IMR-90 (cell line): ENCODE measurements around the gene PRPF6. TPM values are rescaled to one million over a fixed set of nuclear protein-coding genes. Genes with fewer than 3 reads are reported as not detected.
A peak's percentile ranks its signal among the peaks of the same experiment; 100 is the strongest.

Experiments used
- ATAC-seq: fragments of 200-7000 bp; cut with Tn5 transposase; 2 replicates; pipeline ENCODE4 v1.9.1; 2020; ENCODE audit warnings: low read depth, mild to moderate bottlenecking, moderate library complexity
- BruUV-seq: library from RNA; stranded (reverse); fragments of 400-500 nt; replicated peaks from 2 replicates; lab custom pipeline; 2021; lab: Mats Ljungman, UMichigan
- CTCF ChIA-PET: fragments of 300-600 bp; formaldehyde crosslinking; extraction: SDS; loops from one replicate; lab custom pipeline; 2021; ENCODE audit warnings: antibody characterized with exemption; lab: Yijun Ruan, JAX
- POLR2A ChIA-PET: fragments of 300-600 bp; sonication (Branson Sonifier 250); formaldehyde crosslinking; loops from one replicate; lab custom pipeline; 2022; ENCODE audit warnings: antibody characterized with exemption; ENCODE audit not compliant: unreplicated experiment; lab: Charles Lee
- DNase-seq: peaks from one replicate; pipeline ENCODE4 v3.0.0; 2013
- H2AFZ ChIP-seq: replicated peaks from 2 replicates; pipeline ENCODE3; 2013; ENCODE audit warnings: low read length, mild to moderate bottlenecking; ENCODE audit not compliant: poor library complexity
- H2AK5ac ChIP-seq: 2 replicates; pipeline ENCODE4 v1.6.1; 2013; ENCODE audit warnings: low read depth, low read length, inconsistent platforms
- H2AK9ac ChIP-seq: replicated peaks from 2 replicates; pipeline ENCODE3; 2013; ENCODE audit warnings: mild to moderate bottlenecking, low read depth, low read length, moderate library complexity; ENCODE audit not compliant: poor library complexity
- H2BK120ac ChIP-seq: 2 replicates; pipeline ENCODE4 v1.6.1; 2013; ENCODE audit warnings: low read depth, low read length, inconsistent platforms
- H2BK15ac ChIP-seq: 3 replicates; pipeline ENCODE4 v1.6.1; 2013; ENCODE audit warnings: low read depth, low read length, inconsistent platforms
- H2BK20ac ChIP-seq: 2 replicates; pipeline ENCODE4 v1.6.1; 2013; ENCODE audit warnings: low read depth, mild to moderate bottlenecking, inconsistent platforms, low read length, moderate library complexity
- H2BK5ac ChIP-seq: 2 replicates; pipeline ENCODE4 v1.6.1; 2013; ENCODE audit warnings: mild to moderate bottlenecking, low read depth, low read length, inconsistent platforms; ENCODE audit not compliant: poor library complexity, severe bottlenecking
- H3K14ac ChIP-seq: replicated peaks from 2 replicates; pipeline ENCODE4 v1.6.1; 2013; ENCODE audit warnings: low read depth, low read length, inconsistent platforms
- H3K18ac ChIP-seq: 2 replicates; pipeline ENCODE4 v1.6.1; 2013; ENCODE audit warnings: low read depth, low read length, control low read depth
- H3K23ac ChIP-seq: 2 replicates; pipeline ENCODE4 v1.6.1; 2013; ENCODE audit warnings: low read depth, low read length, inconsistent platforms
- H3K27ac ChIP-seq: 2 replicates; pipeline ENCODE4 v1.5.1; 2013; ENCODE audit warnings: mild to moderate bottlenecking, control low read depth, low read length; ENCODE audit not compliant: insufficient read depth
- H3K27me3 ChIP-seq: 2 replicates; pipeline ENCODE4 v1.6.1; 2013; ENCODE audit warnings: low read length; ENCODE audit not compliant: control insufficient read depth, insufficient read depth
- H3K36me3 ChIP-seq: 2 replicates; pipeline ENCODE4 v1.6.1; 2013; ENCODE audit warnings: low read length, mixed read lengths; ENCODE audit not compliant: control insufficient read depth, insufficient read depth
- H3K4ac ChIP-seq: 2 replicates; pipeline ENCODE4 v1.6.1; 2013; ENCODE audit warnings: low read depth, low read length, inconsistent platforms
- H3K4me1 ChIP-seq: 2 replicates; pipeline ENCODE4 v1.6.1; 2013; ENCODE audit warnings: low read length, mixed read lengths; ENCODE audit not compliant: control insufficient read depth, insufficient read depth
- H3K4me2 ChIP-seq: 2 replicates; pipeline ENCODE4 v1.6.1; 2013; ENCODE audit warnings: low read depth, mild to moderate bottlenecking, control low read depth, low read length, moderate library complexity
- H3K4me3 ChIP-seq: 2 replicates; pipeline ENCODE4 v1.5.1; 2013; ENCODE audit warnings: low read depth, mild to moderate bottlenecking, control low read depth, low read length, moderate library complexity; ENCODE audit not compliant: insufficient read depth
- H3K56ac ChIP-seq: 2 replicates; pipeline ENCODE4 v1.6.1; 2013; ENCODE audit warnings: low read length, inconsistent platforms; ENCODE audit not compliant: insufficient read depth; ENCODE audit errors: extremely low read depth
- H3K79me1 ChIP-seq, 2 experiments: 2 replicates each; pipeline ENCODE4 v1.6.1; 2013; ENCODE audit warnings: low read length in 2 of 2, inconsistent platforms in 1 of 2, low read depth in 1 of 2
- H3K9ac ChIP-seq: 2 replicates; pipeline ENCODE4 v1.6.1; 2013; ENCODE audit warnings: low read depth, low read length, control low read depth
- H3K9me1 ChIP-seq: 2 replicates; pipeline ENCODE4 v1.6.1; 2013; ENCODE audit warnings: low read length, inconsistent platforms; ENCODE audit not compliant: insufficient read depth
- H3K9me3 ChIP-seq: 2 replicates; pipeline ENCODE4 v1.6.1; 2013; ENCODE audit warnings: low read length; ENCODE audit not compliant: control insufficient read depth, insufficient read depth
- H4K20me1 ChIP-seq: 2 replicates; pipeline ENCODE4 v1.6.1; 2013; ENCODE audit warnings: low read length, inconsistent platforms; ENCODE audit not compliant: insufficient read depth
- H4K5ac ChIP-seq: 2 replicates; pipeline ENCODE4 v1.6.1; 2013; ENCODE audit warnings: mild to moderate bottlenecking, low read depth, low read length, control low read depth
- H4K8ac ChIP-seq, 2 experiments: 2 replicates each; pipeline ENCODE4 v1.6.1; 2013; ENCODE audit warnings: low read depth in 2 of 2, low read length in 2 of 2, control low read depth in 1 of 2, inconsistent platforms in 1 of 2
- H4K91ac ChIP-seq: 2 replicates; pipeline ENCODE4 v1.6.1; 2013; ENCODE audit warnings: low read depth, low read length, inconsistent platforms; ENCODE audit not compliant: insufficient read depth
- CEBPB ChIP-seq: IDR thresholded peaks from 2 replicates; pipeline ENCODE4 v1.6.1; 2012; ENCODE audit warnings: low read depth, low read length, improper control_type of control experiment
- CHD1 ChIP-seq: IDR thresholded peaks from 2 replicates; pipeline ENCODE4 v1.6.1; 2012; ENCODE audit warnings: low read depth, low read length, improper control_type of control experiment
- MAFK ChIP-seq: IDR thresholded peaks from 2 replicates; pipeline ENCODE4 v1.6.1; 2012; ENCODE audit warnings: low read depth, low read length, improper control_type of control experiment
- NFE2L2 ChIP-seq: fragments of 150-350 bp; IDR thresholded peaks from 2 replicates; pipeline ENCODE4 v1.6.1; 2016; ENCODE audit warnings: low read depth, mild to moderate bottlenecking, low read length
- RAD21 ChIP-seq: IDR thresholded peaks from 2 replicates; pipeline ENCODE4 v1.6.1; 2012; ENCODE audit warnings: low read length, improper control_type of control experiment
- SMC3 ChIP-seq: fragments of 150-350 bp; IDR thresholded peaks from 2 replicates; pipeline ENCODE4 v1.6.1; 2016; ENCODE audit warnings: low read depth, mild to moderate bottlenecking, antibody characterized with exemption, low read length, moderate library complexity
- USF2 ChIP-seq: fragments of 150-350 bp; IDR thresholded peaks from 2 replicates; pipeline ENCODE4 v1.6.1; 2017; ENCODE audit warnings: mild to moderate bottlenecking, antibody characterized with exemption, low read length, low read depth
- WGBS, 2 experiments: methylation state at CpG; one replicate each; pipeline versions ENCODE4 v1.1.5 to v1.1.7; 2013; ENCODE audit warnings: missing lambda C conversion rate in 2 of 2; ENCODE audit not compliant: insufficient read length in 1 of 2; ENCODE audit errors: extremely low coverage in 2 of 2; 5-methylcytosine and 5-hydroxymethylcytosine counted together
- dilution Hi-C: fragments of 300-500 bp; cut with HindIII; formaldehyde crosslinking; loops from one replicate; pipeline ENCODE4 v1.14.3; 2018; ENCODE audit warnings: low sequenced_read_pairs; ENCODE audit not compliant: unreplicated experiment
- in situ Hi-C: fragments of 300-500 bp; cut with MboI; formaldehyde crosslinking; loops from 3 replicates; pipeline ENCODE4 v1.14.3; 2019; ENCODE audit warnings: low sequenced_read_pairs, inconsistent platforms, mixed read lengths
- intact Hi-C: fragments of 100-400 bp; cut with micrococcal nuclease; formaldehyde crosslinking; loops from 2 replicates; pipeline ENCODE4 v1.10.0; 2022
- polyA plus RNA-seq, 3 experiments: library from polyadenylated mRNA; depleted of rRNA; stranded (reverse); fragments of >200 nt; gene quantifications; 2 replicates each; pipeline ENCODE4 v1.2.3, GENCODE V29; 2012; ENCODE audit warnings: low replicate concordance in 1 of 3
- total RNA-seq: library from RNA; depleted of rRNA; stranded (reverse); fragments of >200 nt; gene quantifications from 2 replicates; pipeline ENCODE4 v1.2.3, GENCODE V29; 2012
- TF ChIP-seq, protein P1 (sequence below): conservative IDR thresholded peaks from 2 replicates; pipeline ENCODE4 v1.5.1; 2012; ENCODE audit warnings: mild to moderate bottlenecking, low read depth, low read length, improper control_type of control experiment

PRPF6 gene
- total and polyA plus RNA-seq, 2 of the 4 experiments (the other 2 are of a cell fraction), result 43.5 to 71.3 TPM

DNA sequence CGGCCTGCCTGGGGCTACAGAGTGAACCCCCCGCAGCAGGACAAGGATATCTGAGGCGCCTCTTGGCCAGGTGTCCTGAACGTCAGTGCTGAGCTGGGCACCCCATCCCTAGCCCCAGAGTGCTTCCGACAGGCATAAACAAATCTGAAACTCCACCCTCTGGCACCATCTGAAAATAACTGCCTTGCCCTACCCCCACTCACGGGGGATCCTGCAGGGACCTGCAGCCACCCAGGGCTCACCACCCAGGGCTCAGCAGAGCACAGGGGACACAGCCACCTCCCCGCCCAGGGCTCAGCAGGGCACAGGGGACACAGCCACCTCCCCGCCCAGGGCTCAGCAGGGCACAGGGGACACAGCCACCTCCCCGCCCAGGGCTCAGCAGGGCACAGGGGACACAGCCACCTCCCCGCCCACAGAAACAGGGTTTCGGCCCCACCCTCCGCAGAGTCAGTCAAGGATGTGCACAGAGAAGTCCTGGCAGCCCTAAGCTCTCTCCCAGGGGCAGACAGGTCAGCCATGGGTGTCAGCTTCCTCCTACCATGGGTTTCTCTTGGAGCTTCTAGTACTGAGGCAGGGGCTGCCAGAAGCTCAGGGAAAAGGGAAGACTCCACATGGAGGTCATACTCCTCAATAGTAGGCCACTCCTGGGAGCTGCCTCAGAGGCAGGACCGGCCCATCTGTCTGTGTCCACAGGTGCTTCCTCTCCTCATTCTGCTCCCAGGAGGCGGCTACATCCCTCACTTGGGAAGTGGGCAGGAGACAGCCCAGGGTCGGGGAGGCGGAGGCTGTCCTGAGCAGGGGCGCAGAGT is 29.3 kb upstream of the PRPF6 start (continued):
- TF ChIP-seq CEBPB, result no peak

DNA sequence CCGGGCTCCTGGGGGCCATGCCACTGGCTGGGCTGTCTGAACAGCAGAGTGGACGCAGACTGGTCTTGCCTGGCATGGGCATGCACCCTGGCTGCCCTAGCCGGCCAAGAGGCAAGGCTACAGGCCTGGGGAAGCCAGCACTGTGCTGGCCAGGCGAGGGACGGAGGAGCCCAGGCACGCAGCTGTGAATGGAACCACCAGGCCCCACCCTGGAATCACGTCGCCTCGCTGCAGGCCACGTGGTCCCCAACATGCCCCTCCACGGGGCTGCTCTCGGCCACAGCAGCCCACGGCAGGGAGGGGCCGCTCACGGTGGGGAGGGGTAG is 28.8 kb upstream of the PRPF6 start:
- 86% methylated on average over 14 of the region's 15 CpGs; no CpG with 5 or more reads in 1 of the 2 experiments for WGBS, 2 experiments
- Histone ChIP-seq H3K14ac (no peak overlapping the region), H3K23ac (no peak overlapping the region), H3K4me1 (peaks cover 42% of the 10 kb centered on the region), H3K36me3 (peaks cover 3% of the 10 kb centered on the region; the same call in 1 of the 2 replicates), H3K56ac (no peak overlapping the region), H4K8ac (no peak overlapping the region), H4K91ac (no peak overlapping the region), H3K4me3 (no peak overlapping the region), H2AK9ac (peak overlapping the region; percentile 50), H2BK120ac (no peak overlapping the region), H3K9ac (no peak overlapping the region), H3K4me2 (no peak overlapping the region), H4K20me1 (peaks cover 73% of the 10 kb centered on the region), H4K5ac (no peak overlapping the region), H3K27ac (no peak overlapping the region), H3K18ac (no peak overlapping the region), H2AK5ac (no peak overlapping the region), H3K27me3 (no peaks in the 10 kb centered on the region), H2BK20ac (no peak overlapping the region), H3K9me3 (no peaks in the 10 kb centered on the region), H2AFZ (no peak overlapping the region), H2BK15ac (no peak overlapping the region), H3K4ac (no peak overlapping the region), H3K79me1 (peaks cover 11 to 79% of the 10 kb centered on the region in 2 experiments; a peak in 2 of 4 replicates), H2BK5ac (no peak overlapping the region), H3K9me1 (peaks cover 32% of the 10 kb centered on the region)
- TF ChIP-seq, protein P1, sequence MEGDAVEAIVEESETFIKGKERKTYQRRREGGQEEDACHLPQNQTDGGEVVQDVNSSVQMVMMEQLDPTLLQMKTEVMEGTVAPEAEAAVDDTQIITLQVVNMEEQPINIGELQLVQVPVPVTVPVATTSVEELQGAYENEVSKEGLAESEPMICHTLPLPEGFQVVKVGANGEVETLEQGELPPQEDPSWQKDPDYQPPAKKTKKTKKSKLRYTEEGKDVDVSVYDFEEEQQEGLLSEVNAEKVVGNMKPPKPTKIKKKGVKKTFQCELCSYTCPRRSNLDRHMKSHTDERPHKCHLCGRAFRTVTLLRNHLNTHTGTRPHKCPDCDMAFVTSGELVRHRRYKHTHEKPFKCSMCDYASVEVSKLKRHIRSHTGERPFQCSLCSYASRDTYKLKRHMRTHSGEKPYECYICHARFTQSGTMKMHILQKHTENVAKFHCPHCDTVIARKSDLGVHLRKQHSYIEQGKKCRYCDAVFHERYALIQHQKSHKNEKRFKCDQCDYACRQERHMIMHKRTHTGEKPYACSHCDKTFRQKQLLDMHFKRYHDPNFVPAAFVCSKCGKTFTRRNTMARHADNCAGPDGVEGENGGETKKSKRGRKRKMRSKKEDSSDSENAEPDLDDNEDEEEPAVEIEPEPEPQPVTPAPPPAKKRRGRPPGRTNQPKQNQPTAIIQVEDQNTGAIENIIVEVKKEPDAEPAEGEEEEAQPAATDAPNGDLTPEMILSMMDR, result no peak
- no peak for TF ChIP-seq NFE2L2
- no peak for TF ChIP-seq MAFK
- no peak for TF ChIP-seq CHD1
- TF ChIP-seq CEBPB, result no peak
- no peak for TF ChIP-seq SMC3
- TF ChIP-seq RAD21, result no peak
- TF ChIP-seq USF2, result no peak
- no peak for DNase-seq
- ChIA-PET CTCF (no interaction called here), POLR2A (no interaction called here)
- dilution Hi-C loops, result no loop called here
- in situ Hi-C loops, result no loop called here
- intact Hi-C loops, result no loop called here
- no peak for ATAC-seq
- BruUV-seq, result no TSS peak
